Nephron (organoid): ENCODE measurements around the gene CCDC30.
"Not testable (repeated sequence)": the region's sequence is repeated elsewhere in the genome, so short reads cannot be mapped to it uniquely, and the experiment has no call there.

Experiments
- H3K27ac Mint-ChIP-seq, 3 experiments: 2 replicates each; pipeline ENCODE4 v1.8.0; 2020; ENCODE audit warnings: mixed read lengths in 3 of 3, mild to moderate bottlenecking in 2 of 3, moderate library complexity in 1 of 3
- H3K27me3 Mint-ChIP-seq: 2 replicates; pipeline ENCODE4 v1.8.0; 2021; ENCODE audit warnings: low read depth, mild to moderate bottlenecking, moderate library complexity, mixed read lengths
- H3K36me3 Mint-ChIP-seq: 2 replicates; pipeline ENCODE4 v1.8.0; 2020; ENCODE audit warnings: low read depth, mixed read lengths
- H3K4me1 Mint-ChIP-seq: 2 replicates; pipeline ENCODE4 v1.8.0; 2020; ENCODE audit warnings: mixed read lengths
- H3K4me3 Mint-ChIP-seq, 3 experiments: 2 replicates each; pipeline ENCODE4 v1.8.0; 2020; ENCODE audit warnings: mild to moderate bottlenecking in 3 of 3, mixed read lengths in 3 of 3, moderate library complexity in 2 of 3
- H3K9me3 Mint-ChIP-seq: 2 replicates; pipeline ENCODE4 v1.8.0; 2020; ENCODE audit warnings: mixed read lengths
- CTCF ChIP-seq, 3 experiments: fragments of 200-600 bp; sonication (generic); IDR thresholded peaks; one replicate each; pipeline ENCODE4 v1.5.0; 2021; ENCODE audit warnings: antibody characterized with exemption in 3 of 3; ENCODE audit not compliant: unreplicated experiment in 3 of 3

The CCDC30 gene

GRCh38 chr1:42680921-42681683 is 218.0 kb downstream of the CCDC30 start:
- peaks cover 61% of the 10 kb centered on the region for H3K4me1 Mint-ChIP-seq
- peak overlapping the region; percentile 98 to 99 (median 99) for H3K27ac Mint-ChIP-seq
- H3K36me3 Mint-ChIP-seq = peaks cover 14% of the 10 kb centered on the region
- no peak for TF ChIP-seq CTCF (IDR thresholded peaks at IDR 0.05; ENCODE audit: unreplicated experiment in 3 of 3)
- H3K9me3 Mint-ChIP-seq = no peaks in the 10 kb centered on the region
- no peaks in the 10 kb centered on the region for H3K27me3 Mint-ChIP-seq
- peak overlapping the region; percentile 95 to 99 (median 98) for H3K4me3 Mint-ChIP-seq

DNA sequence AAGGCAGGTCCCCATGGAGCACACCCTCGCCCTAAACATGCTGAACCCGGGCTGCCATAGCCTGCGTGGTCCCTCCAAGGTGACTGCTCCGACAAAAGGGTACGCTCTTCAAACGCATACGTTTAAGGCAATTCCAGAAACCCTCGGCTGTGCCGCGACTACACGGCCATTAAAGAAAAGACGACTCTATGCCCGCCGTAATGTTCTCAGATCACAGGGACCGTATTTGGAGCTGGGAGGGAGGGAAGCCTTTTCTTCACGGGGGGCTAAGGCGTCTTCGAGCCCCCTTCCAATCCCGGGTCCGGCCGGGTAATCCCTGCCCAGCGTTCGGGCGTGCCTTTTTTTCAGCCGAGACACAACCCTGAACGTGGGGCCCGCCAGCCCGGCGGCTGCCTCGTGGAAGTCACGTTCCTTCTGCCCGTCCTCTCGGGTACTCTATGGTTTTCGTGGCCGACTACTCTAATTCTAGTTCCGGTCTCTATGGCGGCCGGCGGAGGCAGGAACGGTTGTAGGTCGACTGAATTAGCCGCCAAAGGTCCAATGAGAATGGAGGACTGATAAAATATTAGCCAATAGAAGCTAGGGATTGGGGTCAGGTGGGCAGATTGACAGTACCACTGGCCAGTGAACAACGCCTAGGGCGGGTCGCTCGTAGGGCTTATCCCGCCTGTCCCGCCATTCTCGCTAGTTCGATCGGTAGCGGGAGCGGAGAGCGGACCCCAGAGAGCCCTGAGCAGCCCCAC is 218.8 kb downstream of the CCDC30 start, which contains the start of gene YBX1:
Gene YBX1, plus strand, starts transcription at position 678 of the 743 bp plus-strand sequence. CDS start 148 bp downstream, outside the sequence.
- Mint-ChIP-seq H3K9me3 (no peaks in the 10 kb centered on the region), H3K4me3 (peak within 1 kb of the TSS; percentile 97 to 100 (median 98)), H3K36me3 (peaks cover 16% of the 10 kb centered on the region), H3K4me1 (peaks cover 69% of the 10 kb centered on the region), H3K27ac (peak within 1 kb of the TSS; percentile 98 to 99 (median 99)), H3K27me3 (no peaks in the 10 kb centered on the region)
- no peak for TF ChIP-seq CTCF (IDR thresholded peaks at IDR 0.05; ENCODE audit: unreplicated experiment in 3 of 3)

GRCh38 chr1:42682484-42682738 is 219.3 kb downstream of the CCDC30 start:
- H3K9me3 Mint-ChIP-seq, H3K27me3 Mint-ChIP-seq: not testable (repeated sequence)
- H3K4me3 Mint-ChIP-seq = peak overlapping the region; percentile 95 to 99 (median 98)
- H3K36me3 Mint-ChIP-seq = peaks cover 18% of the 10 kb centered on the region
- peak overlapping the region; percentile 98 to 99 (median 99) for H3K27ac Mint-ChIP-seq
- peaks cover 72% of the 10 kb centered on the region for H3K4me1 Mint-ChIP-seq

- no peak for TF ChIP-seq CTCF (IDR thresholded peaks at IDR 0.05; ENCODE audit: unreplicated experiment in 3 of 3)
- peak overlapping the region; percentile 94 to 100 (median 97) for H3K4me3 Mint-ChIP-seq
Measured at GRCh38 chr1:42682739-42683531, 219.8 kb downstream of the CCDC30 start.

GRCh38 chr1:42684139-42684538 is 221.1 kb downstream of the CCDC30 start:
- Mint-ChIP-seq H3K36me3 (peaks cover 26% of the 10 kb centered on the region), H3K27ac (peak overlapping the region; percentile 87 to 95 (median 90)), H3K4me3 (peak overlapping the region; percentile 94 to 100 (median 97)), H3K27me3 (no peaks in the 10 kb centered on the region), H3K9me3 (no peaks in the 10 kb centered on the region), H3K4me1 (peaks cover 76% of the 10 kb centered on the region)
- TF ChIP-seq CTCF (IDR thresholded peaks at IDR 0.05; ENCODE audit: unreplicated experiment in 3 of 3) = no peak

More at GRCh38 chr1:42682739-42683531, 219.8 kb downstream of the CCDC30 start:
- Mint-ChIP-seq H3K4me1 (peaks cover 73% of the 10 kb centered on the region), H3K36me3 (peaks cover 23% of the 10 kb centered on the region), H3K9me3 (no peaks in the 10 kb centered on the region), H3K27ac (peak overlapping the region; percentile 87 to 98 (median 95)), H3K27me3 (no peaks in the 10 kb centered on the region)

DNA sequence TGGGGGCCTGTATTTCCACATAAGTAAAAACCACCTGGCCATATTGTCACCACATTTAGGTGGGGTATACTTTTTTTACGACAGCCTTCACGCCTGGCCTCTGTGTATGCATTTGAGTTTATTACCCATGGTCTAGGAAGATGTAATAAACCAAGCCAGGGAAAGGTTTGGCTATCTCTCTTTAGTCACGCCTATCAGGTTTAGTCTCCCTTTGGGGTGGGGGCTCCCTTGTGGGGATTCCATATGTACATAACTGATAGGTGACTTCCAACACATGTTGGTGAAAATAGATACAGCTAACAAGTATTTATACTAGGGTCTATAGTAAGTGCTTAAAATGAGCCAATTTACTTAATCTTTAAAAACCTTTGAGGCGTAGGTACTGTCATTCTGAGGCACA is 223.3 kb downstream of the CCDC30 start:
- peak overlapping the region in 2 of 3 experiments; percentile 32 to 65 for H3K4me3 Mint-ChIP-seq
- TF ChIP-seq CTCF (IDR thresholded peaks at IDR 0.05; ENCODE audit: unreplicated experiment in 3 of 3) = no peak
- no peaks in the 10 kb centered on the region for H3K9me3 Mint-ChIP-seq
- H3K27me3 Mint-ChIP-seq = no peaks in the 10 kb centered on the region
- H3K4me1 Mint-ChIP-seq = peaks cover 79% of the 10 kb centered on the region
- H3K36me3 Mint-ChIP-seq = peaks cover 26% of the 10 kb centered on the region
- H3K27ac Mint-ChIP-seq = no peak overlapping the region
